ENCODE measurements around the gene POT1. TPM values are rescaled to one million over a fixed set of nuclear protein-coding genes. Genes with fewer than 3 reads are reported as not detected.

POT1 gene
- total and polyA plus RNA-seq, 2 of the 13 experiments (the other 11 are each of a cell fraction or from before 2014, with no cell fraction given), result 21.7 to 23.4 TPM

- TF ChIP-seq NFATC3 (CRISPR knock-in tag; IDR thresholded peaks at IDR 0.05), result no peak
- TF ChIP-seq, protein P1, sequence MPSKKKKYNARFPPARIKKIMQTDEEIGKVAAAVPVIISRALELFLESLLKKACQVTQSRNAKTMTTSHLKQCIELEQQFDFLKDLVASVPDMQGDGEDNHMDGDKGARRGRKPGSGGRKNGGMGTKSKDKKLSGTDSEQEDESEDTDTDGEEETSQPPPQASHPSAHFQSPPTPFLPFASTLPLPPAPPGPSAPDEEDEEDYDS (CRISPR knock-in tag; IDR thresholded peaks at IDR 0.05), result peak; percentile 74
- TF ChIP-seq, protein P2, sequence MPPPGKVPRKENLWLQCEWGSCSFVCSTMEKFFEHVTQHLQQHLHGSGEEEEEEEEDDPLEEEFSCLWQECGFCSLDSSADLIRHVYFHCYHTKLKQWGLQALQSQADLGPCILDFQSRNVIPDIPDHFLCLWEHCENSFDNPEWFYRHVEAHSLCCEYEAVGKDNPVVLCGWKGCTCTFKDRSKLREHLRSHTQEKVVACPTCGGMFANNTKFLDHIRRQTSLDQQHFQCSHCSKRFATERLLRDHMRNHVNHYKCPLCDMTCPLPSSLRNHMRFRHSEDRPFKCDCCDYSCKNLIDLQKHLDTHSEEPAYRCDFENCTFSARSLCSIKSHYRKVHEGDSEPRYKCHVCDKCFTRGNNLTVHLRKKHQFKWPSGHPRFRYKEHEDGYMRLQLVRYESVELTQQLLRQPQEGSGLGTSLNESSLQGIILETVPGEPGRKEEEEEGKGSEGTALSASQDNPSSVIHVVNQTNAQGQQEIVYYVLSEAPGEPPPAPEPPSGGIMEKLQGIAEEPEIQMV (CRISPR knock-in tag; IDR thresholded peaks at IDR 0.05; ENCODE audit: low read depth), result 0 out of 2 replicates have a peak, but pooled peaks have one; percentile 38
- TF ChIP-seq KAT2B (IDR thresholded peaks at IDR 0.05; ENCODE audit: borderline replicate concordance, low read depth, low read length), result no peak
- TF ChIP-seq ARHGAP35 (CRISPR knock-in tag; IDR thresholded peaks at IDR 0.05; ENCODE audit: borderline replicate concordance), result peak; percentile 38; the same call in 1 of the 2 replicates
- TF ChIP-seq, protein P3, sequence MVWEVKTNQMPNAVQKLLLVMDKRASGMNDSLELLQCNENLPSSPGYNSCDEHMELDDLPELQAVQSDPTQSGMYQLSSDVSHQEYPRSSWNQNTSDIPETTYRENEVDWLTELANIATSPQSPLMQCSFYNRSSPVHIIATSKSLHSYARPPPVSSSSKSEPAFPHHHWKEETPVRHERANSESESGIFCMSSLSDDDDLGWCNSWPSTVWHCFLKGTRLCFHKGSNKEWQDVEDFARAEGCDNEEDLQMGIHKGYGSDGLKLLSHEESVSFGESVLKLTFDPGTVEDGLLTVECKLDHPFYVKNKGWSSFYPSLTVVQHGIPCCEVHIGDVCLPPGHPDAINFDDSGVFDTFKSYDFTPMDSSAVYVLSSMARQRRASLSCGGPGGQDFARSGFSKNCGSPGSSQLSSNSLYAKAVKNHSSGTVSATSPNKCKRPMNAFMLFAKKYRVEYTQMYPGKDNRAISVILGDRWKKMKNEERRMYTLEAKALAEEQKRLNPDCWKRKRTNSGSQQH (CRISPR knock-in tag; IDR thresholded peaks at IDR 0.05; ENCODE audit: low read depth), result peak; percentile 48; the same call in 1 of the 2 replicates
- TF ChIP-seq ZNF589 (CRISPR knock-in tag; conservative IDR thresholded peaks at IDR 0.05), result no peak
- TF ChIP-seq TMF1 (CRISPR knock-in tag; IDR thresholded peaks at IDR 0.05; ENCODE audit: low read depth), result no peak
- TF ChIP-seq SMYD3 (CRISPR knock-in tag; IDR thresholded peaks at IDR 0.05), result no peak
- TF ChIP-seq ZNF552 (CRISPR knock-in tag; IDR thresholded peaks at IDR 0.05; ENCODE audit: borderline replicate concordance), result no peak
- no peak; the same call in 1 of the 2 replicates for TF ChIP-seq ZNF253 (CRISPR knock-in tag; IDR thresholded peaks at IDR 0.05; ENCODE audit: borderline replicate concordance)
- TF ChIP-seq TFDP2 (CRISPR knock-in tag; IDR thresholded peaks at IDR 0.05), result peak; percentile 94
- TF ChIP-seq, protein P4, sequence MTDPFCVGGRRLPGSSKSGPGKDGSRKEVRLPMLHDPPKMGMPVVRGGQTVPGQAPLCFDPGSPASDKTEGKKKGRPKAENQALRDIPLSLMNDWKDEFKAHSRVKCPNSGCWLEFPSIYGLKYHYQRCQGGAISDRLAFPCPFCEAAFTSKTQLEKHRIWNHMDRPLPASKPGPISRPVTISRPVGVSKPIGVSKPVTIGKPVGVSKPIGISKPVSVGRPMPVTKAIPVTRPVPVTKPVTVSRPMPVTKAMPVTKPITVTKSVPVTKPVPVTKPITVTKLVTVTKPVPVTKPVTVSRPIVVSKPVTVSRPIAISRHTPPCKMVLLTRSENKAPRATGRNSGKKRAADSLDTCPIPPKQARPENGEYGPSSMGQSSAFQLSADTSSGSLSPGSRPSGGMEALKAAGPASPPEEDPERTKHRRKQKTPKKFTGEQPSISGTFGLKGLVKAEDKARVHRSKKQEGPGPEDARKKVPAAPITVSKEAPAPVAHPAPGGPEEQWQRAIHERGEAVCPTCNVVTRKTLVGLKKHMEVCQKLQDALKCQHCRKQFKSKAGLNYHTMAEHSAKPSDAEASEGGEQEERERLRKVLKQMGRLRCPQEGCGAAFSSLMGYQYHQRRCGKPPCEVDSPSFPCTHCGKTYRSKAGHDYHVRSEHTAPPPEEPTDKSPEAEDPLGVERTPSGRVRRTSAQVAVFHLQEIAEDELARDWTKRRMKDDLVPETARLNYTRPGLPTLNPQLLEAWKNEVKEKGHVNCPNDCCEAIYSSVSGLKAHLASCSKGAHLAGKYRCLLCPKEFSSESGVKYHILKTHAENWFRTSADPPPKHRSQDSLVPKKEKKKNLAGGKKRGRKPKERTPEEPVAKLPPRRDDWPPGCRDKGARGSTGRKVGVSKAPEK (CRISPR knock-in tag; IDR thresholded peaks at IDR 0.05; ENCODE audit: borderline replicate concordance), result no peak
- no peak for TF ChIP-seq PHB2 (IDR thresholded peaks at IDR 0.05; ENCODE audit: partially characterized antibody)
- TF ChIP-seq ZNF274 (CRISPR knock-in tag; IDR thresholded peaks at IDR 0.05), result peak; percentile 80; the same call in 1 of the 2 replicates
- peak; percentile 63; the same call in 1 of the 2 replicates for TF ChIP-seq ZBED4 (CRISPR knock-in tag; IDR thresholded peaks at IDR 0.05; ENCODE audit: borderline replicate concordance)
These were observed at the start of gene POT1 (continued) for GRCh38 chr7:124929467-124930172.

Measured in HepG2 (cell line).